MCF 10A (cell line): ENCODE results near the gene BABAM1. TPM values are rescaled to one million over a fixed set of nuclear protein-coding genes. Genes with fewer than 3 reads are reported as not detected.
A peak's percentile ranks its signal among the peaks of the same experiment; 100 is the strongest.

ENCODE experiments used
- BruUV-seq: library from RNA; stranded (reverse); fragments of 400-500 nt; replicated peaks from 2 replicates; lab custom pipeline; 2021; lab: Mats Ljungman, UMichigan
- CTCF ChIA-PET: fragments of 300-600 bp; sonication (Branson Sonifier 250); formaldehyde crosslinking; extraction: SDS; loops from one replicate; lab custom pipeline; 2021; ENCODE audit warnings: antibody characterized with exemption, inconsistent platforms; lab: Yijun Ruan, JAX
- POLR2A ChIA-PET: fragments of 300-600, 350-650 bp; sonication (Branson Sonifier 250); formaldehyde crosslinking; extraction: SDS; loops from one replicate; lab custom pipeline; 2020; ENCODE audit warnings: antibody characterized with exemption, inconsistent platforms; lab: Yijun Ruan, JAX
- DNase-seq: peaks from one replicate; pipeline ENCODE4 v3.0.0-alpha.2; 2018; ENCODE audit not compliant: unreplicated experiment
- H3K27ac Mint-ChIP-seq: one replicate; pipeline ENCODE4 v1.8.0; 2022; ENCODE audit warnings: mild to moderate bottlenecking, low read depth, mixed read lengths; ENCODE audit not compliant: unreplicated experiment
- H3K27me3 Mint-ChIP-seq: one replicate; pipeline ENCODE4 v1.8.0; 2022; ENCODE audit warnings: mixed read lengths; ENCODE audit not compliant: insufficient read depth, unreplicated experiment
- H3K36me3 Mint-ChIP-seq: one replicate; pipeline ENCODE4 v1.8.0; 2022; ENCODE audit warnings: mild to moderate bottlenecking, moderate library complexity, mixed read lengths; ENCODE audit not compliant: insufficient read depth, unreplicated experiment
- H3K4me1 Mint-ChIP-seq: one replicate; pipeline ENCODE4 v1.8.0; 2022; ENCODE audit warnings: mixed read lengths; ENCODE audit not compliant: insufficient read depth, unreplicated experiment
- H3K4me3 Mint-ChIP-seq: one replicate; pipeline ENCODE4 v1.8.0; 2022; ENCODE audit warnings: mild to moderate bottlenecking, moderate library complexity, mixed read lengths; ENCODE audit not compliant: unreplicated experiment
- H3K9me3 Mint-ChIP-seq: one replicate; pipeline ENCODE4 v1.8.0; 2022; ENCODE audit warnings: mixed read lengths; ENCODE audit not compliant: unreplicated experiment
- intact Hi-C: fragments of 100-400 bp; cut with micrococcal nuclease; formaldehyde crosslinking; loops from 2 replicates; pipeline ENCODE4 v1.14.1; 2022
- total RNA-seq: library from RNA; stranded (reverse); gene quantifications from 2 replicates; pipeline ENCODE4 v1.2.3, GENCODE V29; 2022
- TF ChIP-seq, protein P1 (sequence below): fragments of 200-600 bp; IDR thresholded peaks from one replicate; pipeline ENCODE4 v1.8.0; 2022; ENCODE audit warnings: antibody characterized with exemption, mild to moderate bottlenecking; ENCODE audit not compliant: unreplicated experiment

BABAM1 gene
- total RNA-seq, 1 experiment from 2014 or later: 96.1 TPM

DNA sequence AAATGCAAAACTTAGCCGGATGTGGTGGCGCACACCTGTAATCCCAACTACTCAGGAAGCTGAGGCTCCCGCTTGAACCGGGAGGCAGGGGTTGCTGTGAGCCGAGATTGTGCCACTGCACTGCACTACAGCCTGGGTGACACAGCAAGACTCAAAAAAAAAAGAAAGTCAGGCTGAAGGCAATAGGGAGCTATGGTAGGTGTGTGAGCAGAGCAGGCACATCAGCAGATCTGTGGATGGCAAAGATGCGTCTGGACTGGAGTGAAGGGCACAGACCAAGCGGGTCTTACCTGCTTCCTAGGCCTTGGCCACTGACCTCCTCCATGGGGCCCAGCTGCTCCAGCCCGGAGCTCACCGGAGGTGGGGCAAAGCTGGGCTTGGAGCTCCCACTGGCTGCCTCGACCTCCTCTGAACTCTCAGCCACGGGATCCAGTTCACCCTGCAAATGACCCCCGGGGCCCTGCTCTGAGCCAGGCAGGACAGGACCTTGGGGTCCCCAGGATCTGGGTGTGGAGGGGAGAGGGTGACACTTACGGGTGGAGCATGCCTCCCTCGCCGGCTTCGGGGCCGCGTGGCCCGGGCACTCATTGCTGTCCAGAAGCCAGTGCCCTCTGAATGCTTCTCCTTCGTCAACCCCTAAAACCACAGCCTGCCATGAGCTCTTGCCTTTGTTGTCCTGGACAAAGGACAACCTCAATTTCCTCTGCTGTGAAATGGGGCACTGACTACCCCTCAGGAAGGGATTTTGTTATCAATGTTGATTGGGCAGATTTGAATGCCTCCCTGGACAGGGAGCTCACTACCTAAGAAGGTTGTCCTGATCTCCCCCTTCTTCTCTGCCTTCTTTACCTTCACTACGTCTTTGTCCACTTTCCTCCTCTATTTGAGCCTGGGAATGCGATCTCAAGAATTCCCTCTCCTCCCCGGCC is 3.3 kb upstream of the BABAM1 start:
- Mint-ChIP-seq H3K36me3 (peaks cover 9% of the 10 kb centered on the region), H3K9me3 (peaks cover 7% of the 10 kb centered on the region), H3K27me3 (no peaks in the 10 kb centered on the region), H3K27ac (no peak overlapping the region), H3K4me3 (no peak overlapping the region), H3K4me1 (peaks cover 12% of the 10 kb centered on the region)
- ChIA-PET CTCF (interaction anchor here (0.5 to 1.1 kb wide), 5 partner anchors 9 to 1058 kb away, joined by 3 to 5 read pairs (median 3); no protein-coding TSS in a partner anchor), POLR2A (interaction anchor here (1.4 kb wide), 1 partner anchor 30 kb away, joined by 5 read pairs; no protein-coding TSS in a partner anchor)
- DNase-seq: no peak
- intact Hi-C loops: no loop called here
- TF ChIP-seq, protein P1, sequence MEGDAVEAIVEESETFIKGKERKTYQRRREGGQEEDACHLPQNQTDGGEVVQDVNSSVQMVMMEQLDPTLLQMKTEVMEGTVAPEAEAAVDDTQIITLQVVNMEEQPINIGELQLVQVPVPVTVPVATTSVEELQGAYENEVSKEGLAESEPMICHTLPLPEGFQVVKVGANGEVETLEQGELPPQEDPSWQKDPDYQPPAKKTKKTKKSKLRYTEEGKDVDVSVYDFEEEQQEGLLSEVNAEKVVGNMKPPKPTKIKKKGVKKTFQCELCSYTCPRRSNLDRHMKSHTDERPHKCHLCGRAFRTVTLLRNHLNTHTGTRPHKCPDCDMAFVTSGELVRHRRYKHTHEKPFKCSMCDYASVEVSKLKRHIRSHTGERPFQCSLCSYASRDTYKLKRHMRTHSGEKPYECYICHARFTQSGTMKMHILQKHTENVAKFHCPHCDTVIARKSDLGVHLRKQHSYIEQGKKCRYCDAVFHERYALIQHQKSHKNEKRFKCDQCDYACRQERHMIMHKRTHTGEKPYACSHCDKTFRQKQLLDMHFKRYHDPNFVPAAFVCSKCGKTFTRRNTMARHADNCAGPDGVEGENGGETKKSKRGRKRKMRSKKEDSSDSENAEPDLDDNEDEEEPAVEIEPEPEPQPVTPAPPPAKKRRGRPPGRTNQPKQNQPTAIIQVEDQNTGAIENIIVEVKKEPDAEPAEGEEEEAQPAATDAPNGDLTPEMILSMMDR: no peak
- no TSS peak for BruUV-seq

DNA sequence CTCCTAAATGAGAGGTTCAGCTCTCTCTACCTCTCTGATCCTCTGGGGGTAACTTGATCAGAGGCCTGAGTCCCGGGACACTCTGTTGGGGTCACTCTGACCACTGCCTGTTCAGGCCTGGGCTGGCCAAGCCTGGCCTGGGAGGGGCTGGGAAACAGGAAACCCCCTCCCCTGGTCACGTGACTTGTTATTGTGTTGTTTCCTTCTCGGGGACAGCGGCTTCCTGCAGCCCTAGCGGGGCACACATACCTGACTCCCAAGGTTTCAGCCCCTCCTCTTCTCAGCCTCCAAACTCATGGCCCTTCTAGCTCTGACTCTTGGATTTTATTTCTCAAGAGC is 2.6 kb upstream of the BABAM1 start, which contains the start of gene USHBP1:
USHBP1 (minus strand) TSS at position 105 of the 339 bp plus-strand sequence. CDS start 446 bp downstream, outside the sequence.
- H3K4me1 Mint-ChIP-seq: peaks cover 12% of the 10 kb centered on the region

DNA sequence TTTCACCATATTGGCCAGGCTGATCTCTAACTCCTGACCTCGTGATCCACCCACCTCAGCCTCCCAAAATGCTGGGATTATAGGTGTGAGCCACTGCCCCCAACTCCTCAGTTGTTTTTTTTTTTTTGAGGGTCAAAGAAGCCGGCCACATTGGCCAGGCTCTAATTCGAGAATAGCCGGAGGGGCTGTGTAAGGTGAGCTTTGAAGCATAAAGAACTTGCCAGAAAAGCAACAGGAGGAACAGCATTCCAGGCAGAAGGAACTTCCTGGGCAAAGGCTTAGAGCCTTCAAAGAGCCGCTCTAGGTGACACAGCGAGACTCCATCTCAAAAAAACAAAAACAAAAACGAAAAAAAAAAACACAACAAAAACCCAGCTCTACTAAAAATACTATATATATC is 1.2 kb upstream of the BABAM1 start:
- Mint-ChIP-seq H3K4me1 (peaks cover 7% of the 10 kb centered on the region), H3K27ac (no peak overlapping the region), H3K36me3 (peaks cover 30% of the 10 kb centered on the region), H3K4me3 (no peak overlapping the region), H3K27me3 (no peaks in the 10 kb centered on the region), H3K9me3 (peaks cover 7% of the 10 kb centered on the region)
- ChIA-PET POLR2A (interaction anchor here (1.0 to 2.9 kb wide), 5 partner anchors 11 to 50 kb away, joined by 3 to 21 read pairs (median 9); partner anchors contain the start of genes DDA1, NR2F6 and OCEL1), CTCF (interaction anchor here (0.6 to 1.3 kb wide), 3 partner anchors 13 to 696 kb away, joined by 3 to 4 read pairs (median 3); no protein-coding TSS in a partner anchor)
- TF ChIP-seq, protein P1: no peak
- DNase-seq: no peak
- intact Hi-C loops: no loop called here
- BruUV-seq: no TSS peak

More for the DNA sequence above, 2.6 kb upstream of the BABAM1 start, which contains the start of gene USHBP1:
- no TSS peak for BruUV-seq
- no peak within 1 kb of the TSS for H3K27ac Mint-ChIP-seq
- TF ChIP-seq, protein P1: no peak
- intact Hi-C loops: no loop called here
- peaks cover 7% of the 10 kb centered on the region for H3K9me3 Mint-ChIP-seq
- no peak for DNase-seq
- H3K36me3 Mint-ChIP-seq: peaks cover 15% of the 10 kb centered on the region
- no peaks in the 10 kb centered on the region for H3K27me3 Mint-ChIP-seq
- CTCF ChIA-PET: interaction anchor here (0.6 to 1.1 kb wide), 4 partner anchors 10 to 594 kb away, joined by 3 to 5 read pairs (median 4); no protein-coding TSS in a partner anchor
- POLR2A ChIA-PET: interaction anchor here (1.4 kb wide), 1 partner anchor 30 kb away, joined by 5 read pairs; no protein-coding TSS in a partner anchor
- no peak within 1 kb of the TSS for H3K4me3 Mint-ChIP-seq

DNA sequence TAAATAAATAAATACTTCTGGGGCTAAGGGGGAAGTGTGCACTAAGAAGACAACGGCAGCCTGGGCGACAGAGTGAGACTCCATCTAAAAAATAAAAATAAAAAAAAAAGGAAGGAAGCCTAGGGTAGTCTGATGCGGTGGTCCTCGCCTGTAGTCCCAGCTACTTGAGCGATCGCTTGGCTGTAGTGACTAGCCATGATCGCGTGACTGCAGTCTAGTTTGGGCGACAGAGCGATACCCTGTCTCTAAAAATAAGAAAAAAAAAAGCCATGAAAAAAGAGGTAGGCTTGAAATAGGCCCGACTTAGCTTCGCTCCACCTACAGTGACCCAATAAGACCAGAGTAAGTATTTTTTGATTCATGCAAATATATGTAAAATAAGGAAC is 661 bp upstream of the BABAM1 start:
- intact Hi-C loops: no loop called here
- BruUV-seq: no TSS peak
- CTCF ChIA-PET: interaction anchor here (0.6 to 2.1 kb wide), 3 partner anchors 17 to 696 kb away, joined by 3 to 18 read pairs (median 5); no protein-coding TSS in a partner anchor

More for the DNA sequence above, 661 bp upstream of the BABAM1 start:
- DNase-seq: no peak
- TF ChIP-seq, protein P1: no peak
- Mint-ChIP-seq H3K36me3 (peaks cover 35% of the 10 kb centered on the region), H3K27ac (peak overlapping the region; percentile 93), H3K27me3 (no peaks in the 10 kb centered on the region), H3K9me3 (peaks cover 7% of the 10 kb centered on the region), H3K4me1 (peaks cover 6% of the 10 kb centered on the region), H3K4me3 (no peak overlapping the region)
- POLR2A ChIA-PET: interaction anchor here (0.6 to 2.9 kb wide), 21 partner anchors 11 to 315 kb away, joined by 3 to 21 read pairs (median 7); partner anchors contain the start of genes ANKLE1, DDA1, MYO9B and NR2F6
